Tibial nerve (tissue), 4 donors: ENCODE measurements around the gene RALB. TPM values are rescaled to one million over a fixed set of nuclear protein-coding genes. Genes with fewer than 3 reads are reported as not detected.
"Not testable (repeated sequence)": the region's sequence is repeated elsewhere in the genome, so short reads cannot be mapped to it uniquely, and the experiment has no call there.

ENCODE experiments used
- DNase-seq, 2 donors: peaks; one replicate each; pipeline ENCODE4 v3.0.0-alpha.2; 2019; ENCODE audit warnings: low spot score in 2 of 2
- H3K27ac ChIP-seq, 4 donors: fragments of 200-600 bp; sonication (generic) in 3 of 4; one replicate each; pipeline ENCODE4 v1.5.1; 2017 to 2019; ENCODE audit warnings: mild to moderate bottlenecking in 1 of 4
- H3K27me3 ChIP-seq, 2 donors: fragments of 200-600 bp; sonication (generic) in 1 of 2; one replicate each; pipeline versions ENCODE4 v1.5.1 to v1.6.0; 2017 to 2019
- H3K36me3 ChIP-seq, 3 donors: fragments of 200-600 bp; sonication (generic); one replicate each; pipeline ENCODE4 v1.5.1; 2018 to 2019
- H3K4me1 ChIP-seq, 4 donors: fragments of 200-600 bp; sonication (generic) in 3 of 4; one replicate each; pipeline ENCODE4 v1.5.1; 2017 to 2019
- H3K4me3 ChIP-seq, 4 donors: fragments of 200-600 bp; sonication (generic) in 3 of 4; one replicate each; pipeline ENCODE4 v1.5.1; 2017 to 2019; ENCODE audit warnings: mild to moderate bottlenecking in 1 of 4, moderate library complexity in 1 of 4
- H3K9me3 ChIP-seq, 4 donors: fragments of 200-600 bp; sonication (generic) in 3 of 4; one replicate each; pipeline ENCODE4 v1.5.1; 2017 to 2019
- CTCF ChIP-seq, 5 experiments: fragments of 200-600 bp in 3 of 5; fragments of 450-650 bp in 2 of 5; sonication (generic) in 3 of 5; IDR thresholded peaks; one replicate each; pipeline ENCODE4 v1.5.1; 2016 to 2019; ENCODE audit warnings: antibody characterized with exemption in 5 of 5, mild to moderate bottlenecking in 3 of 5, moderate library complexity in 2 of 5
- EP300 ChIP-seq, 2 donors: sonication (generic); formaldehyde crosslinking; IDR thresholded peaks; one replicate each; pipeline ENCODE4 v1.6.1; 2017; ENCODE audit warnings: antibody characterized with exemption in 2 of 2, mild to moderate bottlenecking in 1 of 2
- POLR2A ChIP-seq, 2 donors: fragments of 450-650 bp; IDR thresholded peaks; one replicate each; pipeline ENCODE4 v1.6.1; 2017; ENCODE audit warnings: antibody characterized with exemption in 2 of 2, mild to moderate bottlenecking in 2 of 2, moderate library complexity in 2 of 2
- WGBS, 2 donors: methylation state at CpG; one replicate each; pipeline ENCODE4 v1.1.5; 2018; 5-methylcytosine and 5-hydroxymethylcytosine counted together
- total RNA-seq, 4 donors: library from RNA; depleted of rRNA; stranded (reverse); fragments of >200 nt; gene quantifications; one replicate each; pipeline ENCODE4 v1.1.0, GENCODE V29; 2016

The RALB gene
- total RNA-seq, 4 donors from 2014 or later, result 35.1 to 40.4 (median 39.8) TPM

GRCh38 chr2:120233292-120233691 is 19.4 kb upstream of the RALB start:
- no peak for DNase-seq
- TF ChIP-seq POLR2A (IDR thresholded peaks at IDR 0.05) (no peak), CTCF (IDR thresholded peaks at IDR 0.05) (no peak), EP300 (IDR thresholded peaks at IDR 0.05) (no peak)
- Histone ChIP-seq H3K36me3 (no peaks in the 10 kb centered on the region), H3K4me3 (no peak overlapping the region), H3K4me1 (peaks cover 0 to 10% (median 2%) of the 10 kb centered on the region in 4 donors), H3K9me3 (no peaks in the 10 kb centered on the region), H3K27me3 (no peaks in the 10 kb centered on the region), H3K27ac (no peak overlapping the region)
- 84 to 86% methylated on average over 5 of the region's 5 CpGs for WGBS, 2 donors

DNA sequence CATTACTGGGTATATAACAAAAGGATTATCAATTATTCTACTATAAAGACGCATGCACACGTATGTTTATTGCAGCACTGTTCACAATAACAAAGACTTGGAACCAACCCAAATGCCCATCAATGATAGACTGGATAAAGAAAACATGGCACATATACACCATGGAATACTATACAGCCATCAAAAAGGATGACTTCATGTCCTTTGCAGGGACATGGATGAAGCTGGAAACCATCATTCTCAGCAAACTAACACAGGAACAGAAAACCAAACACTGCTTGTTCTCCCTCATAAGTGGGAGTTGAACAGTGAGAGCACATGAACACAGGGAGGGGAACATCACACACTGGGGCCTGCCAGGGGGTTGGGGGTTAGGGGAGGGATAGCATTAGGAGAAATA is 17.5 kb upstream of the RALB start:
- not testable (repeated sequence) for H3K27ac ChIP-seq, H3K9me3 ChIP-seq, H3K4me3 ChIP-seq, DNase-seq, H3K36me3 ChIP-seq, H3K27me3 ChIP-seq
- 93 to 98% methylated on average over 2 of the region's 2 CpGs for WGBS, 2 donors
- H3K4me1 ChIP-seq, result peaks cover 0 to 21% (median 7%) of the 10 kb centered on the region in 4 donors

DNA sequence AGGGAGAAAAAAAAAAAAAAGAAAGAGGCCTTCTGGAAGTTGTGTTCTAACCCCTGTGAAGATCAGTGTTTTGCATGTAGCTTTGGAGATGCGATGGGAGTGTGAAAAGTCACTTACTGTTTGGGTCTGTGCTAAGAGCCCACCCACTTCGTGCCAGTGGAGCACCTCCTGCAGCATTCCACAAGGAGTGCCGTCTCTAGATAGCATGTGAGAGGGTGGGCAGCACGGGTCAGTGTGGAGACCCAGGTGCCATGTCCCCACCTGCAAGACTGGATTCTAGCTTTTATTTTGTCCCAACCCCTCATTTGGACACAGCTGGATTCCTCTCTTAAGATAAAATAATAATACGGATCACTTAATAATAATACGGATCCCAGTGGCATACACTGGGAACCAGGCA is 17.0 kb upstream of the RALB start:
- WGBS, 2 donors, result 87% methylated on average over 6 of the region's 6 CpGs

GRCh38 chr2:120236316-120236715 is 16.3 kb upstream of the RALB start:
- Histone ChIP-seq H3K27ac (no peak overlapping the region), H3K36me3 (no peaks in the 10 kb centered on the region), H3K4me1 (peaks cover 0 to 21% (median 5%) of the 10 kb centered on the region in 4 donors), H3K9me3 (no peaks in the 10 kb centered on the region), H3K4me3 (no peak overlapping the region), H3K27me3 (peaks cover 0 to 10% of the 10 kb centered on the region in 2 donors)
- 67 to 80% methylated on average over 7 to 10 of the region's 10 CpGs for WGBS, 2 donors
- TF ChIP-seq CTCF (IDR thresholded peaks at IDR 0.05) (no peak), POLR2A (IDR thresholded peaks at IDR 0.05) (no peak), EP300 (IDR thresholded peaks at IDR 0.05) (no peak)
- no peak for DNase-seq

More for the DNA sequence above, 17.0 kb upstream of the RALB start:
- H3K27ac ChIP-seq, result no peak overlapping the region
- no peak for DNase-seq
- H3K4me3 ChIP-seq, result no peak overlapping the region
- H3K27me3 ChIP-seq, result peaks cover 0 to 10% of the 10 kb centered on the region in 2 donors
- H3K4me1 ChIP-seq, result peaks cover 0 to 21% (median 7%) of the 10 kb centered on the region in 4 donors
- H3K9me3 ChIP-seq, result no peaks in the 10 kb centered on the region
- no peaks in the 10 kb centered on the region for H3K36me3 ChIP-seq
- TF ChIP-seq POLR2A (IDR thresholded peaks at IDR 0.05) (no peak), EP300 (IDR thresholded peaks at IDR 0.05) (no peak), CTCF (IDR thresholded peaks at IDR 0.05) (no peak)

DNA sequence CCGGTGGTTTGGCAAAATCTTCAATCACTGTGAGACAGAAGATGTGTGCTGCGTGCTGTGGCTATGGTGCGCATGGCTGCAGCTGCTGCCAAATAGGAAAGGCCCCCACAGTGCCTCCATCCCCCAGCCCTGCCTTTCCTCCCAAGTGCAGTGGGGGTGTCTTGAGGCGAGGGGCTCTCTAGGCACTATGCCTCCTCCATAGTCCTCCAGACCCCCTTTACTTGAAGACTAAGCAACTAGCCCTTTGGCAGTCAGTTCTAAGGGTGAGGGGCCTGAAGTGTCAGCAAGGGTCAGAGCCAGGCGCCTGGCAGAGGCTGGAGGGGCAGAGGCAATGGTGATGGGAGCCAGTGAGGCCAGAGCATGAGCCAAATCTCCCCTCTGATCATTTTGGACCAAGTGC is 15.9 kb upstream of the RALB start:
- peaks cover 0 to 10% of the 10 kb centered on the region in 2 donors for H3K27me3 ChIP-seq
- no peak for DNase-seq
- TF ChIP-seq CTCF (IDR thresholded peaks at IDR 0.05), result no peak
- no peak for TF ChIP-seq POLR2A (IDR thresholded peaks at IDR 0.05)
- TF ChIP-seq EP300 (IDR thresholded peaks at IDR 0.05), result no peak
- no peaks in the 10 kb centered on the region for H3K9me3 ChIP-seq
- no peak overlapping the region for H3K4me3 ChIP-seq
- 65 to 79% methylated on average over 5 of the region's 5 CpGs for WGBS, 2 donors
- H3K4me1 ChIP-seq, result peaks cover 0 to 20% (median 5%) of the 10 kb centered on the region in 4 donors
- no peak overlapping the region for H3K27ac ChIP-seq
- no peaks in the 10 kb centered on the region for H3K36me3 ChIP-seq

DNA sequence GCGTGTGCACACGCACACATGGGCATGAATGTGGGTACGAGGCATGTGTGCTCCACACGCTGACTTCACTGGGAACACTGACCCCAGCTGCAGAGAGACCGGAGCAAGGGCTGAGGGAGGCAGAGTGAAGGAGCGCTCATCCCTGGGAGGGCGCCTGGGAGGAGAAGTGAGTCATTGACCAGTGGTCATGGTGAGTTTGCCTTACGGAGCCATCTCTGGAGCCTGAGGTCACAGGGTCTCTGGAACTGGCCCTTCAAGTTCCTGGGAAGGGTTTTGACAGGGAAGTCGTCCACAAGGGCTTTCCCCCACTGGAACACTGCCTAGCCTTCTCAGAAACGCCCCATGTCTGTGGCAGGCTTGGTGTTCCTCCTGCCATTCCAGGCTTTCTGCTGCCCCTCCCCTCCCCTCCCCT is 15.2 kb upstream of the RALB start:
- WGBS, 2 donors, result 50 to 53% methylated on average over 10 of the region's 10 CpGs
- no peak for TF ChIP-seq EP300 (IDR thresholded peaks at IDR 0.05)
- no peak for TF ChIP-seq POLR2A (IDR thresholded peaks at IDR 0.05)
- no peak for TF ChIP-seq CTCF (IDR thresholded peaks at IDR 0.05)
- Histone ChIP-seq H3K4me3 (no peak overlapping the region), H3K27me3 (peaks cover 0 to 10% of the 10 kb centered on the region in 2 donors), H3K36me3 (no peaks in the 10 kb centered on the region), H3K27ac (no peak overlapping the region), H3K4me1 (peaks cover 0 to 16% (median 5%) of the 10 kb centered on the region in 4 donors), H3K9me3 (no peaks in the 10 kb centered on the region)
- no peak for DNase-seq
